Right lobe of liver (tissue), 4 donors: ENCODE measurements around the gene CTNNBIP1.

Experiments
- POLR2A ChIP-seq: fragments of 450-650 bp; IDR thresholded peaks from one replicate; pipeline ENCODE4 v1.6.1; 2017; ENCODE audit warnings: antibody characterized with exemption, mild to moderate bottlenecking
- TF ChIP-seq, protein P1 (sequence below), 4 donors: fragments of 200-600 bp in 3 of 4; fragments of 450-650 bp in 1 of 4; IDR thresholded peaks; one replicate each; pipeline versions ENCODE4 v1.5.1 to v1.8.0; 2016 to 2022; ENCODE audit warnings: antibody characterized with exemption in 4 of 4, mild to moderate bottlenecking in 2 of 4
- donor health status: DM: no; HTN: no; CAD: no.
- donor health status: DM: no; HTN: no; CAD: no.
- donor health status: DM: no; HTN: yes; CAD: no.

DNA sequence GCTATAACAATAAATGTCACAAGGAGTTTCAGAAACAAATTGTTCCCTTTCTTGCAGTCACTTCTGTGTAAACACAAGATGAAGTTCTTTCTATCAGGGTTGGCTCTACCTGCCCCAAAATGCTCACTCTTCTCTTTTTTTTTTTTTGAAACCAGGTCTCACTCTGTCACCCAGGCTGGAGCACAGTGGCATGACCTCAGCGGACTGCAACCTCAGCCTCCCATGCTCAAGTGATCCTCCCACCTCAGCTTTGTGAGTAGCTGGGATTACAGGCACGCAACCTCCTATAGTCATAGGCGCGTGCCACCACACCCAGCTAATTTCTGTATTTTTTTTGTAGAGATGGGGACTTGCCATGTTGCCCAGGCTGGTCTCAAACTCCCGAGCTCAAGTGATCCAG lies 10.5 kb upstream of the CTNNBIP1 start:
- TF ChIP-seq, protein P1, sequence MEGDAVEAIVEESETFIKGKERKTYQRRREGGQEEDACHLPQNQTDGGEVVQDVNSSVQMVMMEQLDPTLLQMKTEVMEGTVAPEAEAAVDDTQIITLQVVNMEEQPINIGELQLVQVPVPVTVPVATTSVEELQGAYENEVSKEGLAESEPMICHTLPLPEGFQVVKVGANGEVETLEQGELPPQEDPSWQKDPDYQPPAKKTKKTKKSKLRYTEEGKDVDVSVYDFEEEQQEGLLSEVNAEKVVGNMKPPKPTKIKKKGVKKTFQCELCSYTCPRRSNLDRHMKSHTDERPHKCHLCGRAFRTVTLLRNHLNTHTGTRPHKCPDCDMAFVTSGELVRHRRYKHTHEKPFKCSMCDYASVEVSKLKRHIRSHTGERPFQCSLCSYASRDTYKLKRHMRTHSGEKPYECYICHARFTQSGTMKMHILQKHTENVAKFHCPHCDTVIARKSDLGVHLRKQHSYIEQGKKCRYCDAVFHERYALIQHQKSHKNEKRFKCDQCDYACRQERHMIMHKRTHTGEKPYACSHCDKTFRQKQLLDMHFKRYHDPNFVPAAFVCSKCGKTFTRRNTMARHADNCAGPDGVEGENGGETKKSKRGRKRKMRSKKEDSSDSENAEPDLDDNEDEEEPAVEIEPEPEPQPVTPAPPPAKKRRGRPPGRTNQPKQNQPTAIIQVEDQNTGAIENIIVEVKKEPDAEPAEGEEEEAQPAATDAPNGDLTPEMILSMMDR (IDR thresholded peaks at IDR 0.05), result no peak
- no peak for TF ChIP-seq POLR2A
